Retinal pigment epithelial cell (primary cell): ENCODE results near the gene CYSRT1.

Source experiments
- DNase-seq: peaks from one replicate; pipeline ENCODE4 v3.0.0-alpha.2; 2010; ENCODE audit warnings: low read depth
- H3K4me3 ChIP-seq: 2 replicates; pipeline ENCODE4 v1.5.1; 2011; ENCODE audit warnings: mild to moderate bottlenecking, low read length, control low read depth, moderate library complexity
- CTCF ChIP-seq: conservative IDR thresholded peaks from 2 replicates; pipeline ENCODE4 v1.5.1; 2011; ENCODE audit warnings: low read depth, low read length, control low read depth, inconsistent platforms

The CYSRT1 gene

GRCh38 chr9:137266162-137266527, 41.2 kb downstream of the CYSRT1 start:
- no peak overlapping the region for H3K4me3 ChIP-seq
- no peak for DNase-seq
- TF ChIP-seq CTCF: no peak

DNA sequence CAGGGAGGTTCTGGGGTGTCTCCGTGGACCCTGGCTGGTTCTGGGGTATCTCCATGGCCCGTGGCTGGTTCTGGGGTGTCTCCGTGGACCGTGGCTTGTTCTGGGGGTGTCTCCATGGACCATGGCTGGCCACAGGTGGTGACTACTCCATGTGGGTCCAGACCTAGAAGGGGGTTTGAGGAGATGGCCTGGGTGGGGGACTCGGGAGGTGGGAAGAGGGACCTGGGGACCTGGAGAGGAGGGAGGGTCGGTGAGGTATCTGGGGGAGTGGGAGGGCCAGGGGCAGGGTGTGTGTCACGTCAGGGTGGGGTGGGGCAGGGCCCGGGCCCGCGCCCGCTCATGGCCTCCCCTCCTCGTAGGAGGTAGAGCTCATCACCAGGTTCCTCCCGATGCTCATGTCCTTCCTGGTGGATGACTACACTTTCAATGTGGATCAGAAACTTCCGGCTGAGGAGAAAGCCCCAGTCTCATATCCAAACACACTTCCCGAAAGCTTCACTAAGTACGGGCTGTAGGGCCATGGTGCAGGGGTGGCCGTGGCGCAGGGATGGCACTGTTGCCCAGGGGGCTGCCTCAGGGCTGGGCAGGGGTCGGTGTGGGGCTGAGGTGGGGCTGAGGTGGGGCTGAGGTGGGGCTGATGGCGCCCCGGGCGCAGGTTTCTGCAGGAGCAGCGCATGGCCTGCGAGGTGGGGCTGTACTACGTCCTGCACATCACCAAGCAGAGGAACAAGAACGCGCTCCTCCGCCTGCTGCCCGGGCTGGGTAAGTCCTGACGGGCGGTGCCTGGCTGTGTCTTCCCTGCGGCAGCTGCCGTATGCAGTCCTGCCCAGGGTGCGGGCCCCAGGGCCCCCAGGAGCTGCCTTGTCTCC, 41.8 kb downstream of the CYSRT1 start:
- H3K4me3 ChIP-seq: no peak overlapping the region
- TF ChIP-seq CTCF: no peak
- no peak for DNase-seq

DNA sequence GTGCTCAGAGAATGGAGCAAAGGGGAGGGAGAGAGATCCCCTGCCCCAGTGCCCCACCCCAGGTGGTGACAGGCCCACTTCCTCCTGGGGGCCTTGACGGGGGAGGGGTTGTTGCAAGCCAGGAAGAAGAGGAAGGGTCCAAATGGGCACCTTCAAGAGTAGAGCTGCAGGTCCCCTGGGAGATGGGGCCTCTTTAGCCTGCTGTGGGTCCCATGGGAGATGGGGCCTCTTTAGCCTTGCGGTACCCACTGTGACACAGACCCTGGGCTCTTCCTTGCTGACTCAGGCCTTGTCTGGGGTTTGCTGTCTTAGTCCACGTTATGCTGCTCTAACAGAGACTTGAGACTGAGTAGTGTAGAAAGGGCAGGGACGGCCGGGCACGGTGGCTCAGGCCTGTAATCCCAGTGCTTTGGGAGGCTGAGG, 43.0 kb downstream of the CYSRT1 start:
- no peak overlapping the region for H3K4me3 ChIP-seq
- TF ChIP-seq CTCF: no peak
- DNase-seq: no peak

- no peak overlapping the region for H3K4me3 ChIP-seq
- DNase-seq: no peak
- no peak for TF ChIP-seq CTCF
Measured at GRCh38 chr9:137268538-137269201, 43.7 kb downstream of the CYSRT1 start.

GRCh38 chr9:137269231-137269772, 44.3 kb downstream of the CYSRT1 start:
- DNase-seq: no peak
- no peak for TF ChIP-seq CTCF
- H3K4me3 ChIP-seq: no peak overlapping the region

DNA sequence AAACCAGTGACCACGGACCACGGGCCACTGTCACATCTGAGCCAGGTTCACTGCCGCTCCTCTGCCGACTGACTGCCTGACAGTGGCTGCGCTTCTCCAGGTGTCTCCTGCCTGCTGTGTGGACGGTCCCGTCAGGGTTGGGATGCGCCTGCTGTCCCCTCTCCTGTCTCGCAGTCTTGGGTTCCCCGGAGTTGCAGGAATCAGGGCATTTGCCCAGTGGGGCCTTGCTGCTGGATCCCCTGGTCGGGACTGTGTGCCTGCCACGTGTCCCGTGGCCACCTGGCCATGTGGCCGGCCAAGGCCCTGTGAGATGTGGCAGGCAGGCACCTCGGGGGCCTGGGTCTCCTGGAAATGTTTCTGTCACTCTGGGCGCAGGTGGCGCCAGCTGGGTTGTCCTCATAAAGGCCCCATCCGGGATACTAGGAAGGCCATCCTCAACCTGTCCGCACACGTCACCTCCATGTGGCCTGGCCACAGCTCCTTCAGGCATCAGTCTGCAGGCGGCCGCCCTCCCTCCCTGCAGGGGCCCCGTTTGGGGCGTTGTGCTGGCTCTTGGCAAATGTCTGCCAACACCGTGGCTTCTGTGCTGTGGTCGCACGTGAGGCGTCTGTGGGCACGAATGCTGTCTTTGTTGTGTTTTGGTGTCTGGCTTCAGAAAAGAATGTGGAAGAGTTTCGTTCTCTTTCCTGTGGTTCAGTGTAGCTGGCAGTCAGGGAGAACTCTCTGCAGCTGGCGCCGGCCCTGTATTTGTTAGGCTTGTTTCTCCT, 46.1 kb downstream of the CYSRT1 start:
- DNase-seq: no peak
- H3K4me3 ChIP-seq: no peak overlapping the region
- TF ChIP-seq CTCF: no peak
